ENCODE data around the gene GEMIN7. TPM values are rescaled to one million over a fixed set of nuclear protein-coding genes. Genes with fewer than 3 reads are reported as not detected.
A peak's percentile ranks its signal among the peaks of the same experiment; 100 is the strongest.

The GEMIN7 gene
- total RNA-seq, 1 donor from 2014 or later, result 63.6 TPM

DNA sequence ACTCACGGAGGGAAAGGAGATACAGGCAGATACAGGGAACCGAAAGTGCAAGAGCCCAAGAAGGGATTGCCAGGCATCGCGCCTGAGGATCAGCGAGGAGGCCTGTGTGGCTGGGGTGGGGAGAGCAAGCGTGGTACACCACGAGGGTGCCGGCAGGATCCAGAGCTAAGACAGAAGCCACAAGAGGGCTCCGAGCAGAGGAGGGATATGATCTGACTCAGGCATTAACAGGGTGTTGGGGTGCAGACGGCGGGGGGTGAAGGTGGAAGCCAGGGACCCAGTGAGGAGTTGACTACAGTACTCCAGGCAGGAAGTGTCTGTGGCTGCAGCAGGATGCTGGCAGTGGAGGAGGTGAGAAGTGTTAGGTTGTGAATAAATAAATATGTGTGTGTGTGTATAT is 8.5 kb downstream of the GEMIN7 start:
- no peak for DNase-seq (ENCODE audit: low read depth)
- Histone ChIP-seq H3K4me3 (ENCODE audit: low read depth, low read length) (no peak overlapping the region), H3K27me3 (ENCODE audit: control insufficient read depth, insufficient read depth, low read length) (no peaks in the 10 kb centered on the region), H3K36me3 (ENCODE audit: control insufficient read depth, insufficient read depth, low read length) (peaks cover 2% of the 10 kb centered on the region)
- TF ChIP-seq, protein P1, sequence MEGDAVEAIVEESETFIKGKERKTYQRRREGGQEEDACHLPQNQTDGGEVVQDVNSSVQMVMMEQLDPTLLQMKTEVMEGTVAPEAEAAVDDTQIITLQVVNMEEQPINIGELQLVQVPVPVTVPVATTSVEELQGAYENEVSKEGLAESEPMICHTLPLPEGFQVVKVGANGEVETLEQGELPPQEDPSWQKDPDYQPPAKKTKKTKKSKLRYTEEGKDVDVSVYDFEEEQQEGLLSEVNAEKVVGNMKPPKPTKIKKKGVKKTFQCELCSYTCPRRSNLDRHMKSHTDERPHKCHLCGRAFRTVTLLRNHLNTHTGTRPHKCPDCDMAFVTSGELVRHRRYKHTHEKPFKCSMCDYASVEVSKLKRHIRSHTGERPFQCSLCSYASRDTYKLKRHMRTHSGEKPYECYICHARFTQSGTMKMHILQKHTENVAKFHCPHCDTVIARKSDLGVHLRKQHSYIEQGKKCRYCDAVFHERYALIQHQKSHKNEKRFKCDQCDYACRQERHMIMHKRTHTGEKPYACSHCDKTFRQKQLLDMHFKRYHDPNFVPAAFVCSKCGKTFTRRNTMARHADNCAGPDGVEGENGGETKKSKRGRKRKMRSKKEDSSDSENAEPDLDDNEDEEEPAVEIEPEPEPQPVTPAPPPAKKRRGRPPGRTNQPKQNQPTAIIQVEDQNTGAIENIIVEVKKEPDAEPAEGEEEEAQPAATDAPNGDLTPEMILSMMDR (IDR thresholded peaks at IDR 0.05; ENCODE audit: insufficient read depth, low read length, poor library complexity, severe bottlenecking), result no peak

DNA sequence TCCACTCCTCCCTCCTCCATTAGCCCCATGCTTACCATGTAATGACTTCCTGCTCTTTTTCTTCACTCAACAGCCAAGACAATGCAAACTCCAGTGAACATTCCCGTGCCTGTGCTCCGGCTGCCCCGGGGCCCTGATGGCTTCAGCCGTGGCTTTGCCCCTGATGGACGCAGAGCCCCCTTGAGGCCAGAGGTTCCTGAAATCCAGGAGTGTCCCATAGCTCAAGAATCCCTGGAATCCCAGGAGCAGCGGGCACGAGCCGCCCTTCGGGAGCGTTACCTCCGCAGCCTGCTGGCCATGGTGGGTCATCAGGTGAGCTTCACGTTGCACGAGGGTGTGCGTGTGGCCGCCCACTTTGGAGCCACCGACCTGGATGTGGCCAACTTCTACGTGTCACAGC is 11.0 kb downstream of the GEMIN7 start:
- Histone ChIP-seq H3K36me3 (ENCODE audit: control insufficient read depth, insufficient read depth, low read length) (peaks cover 2% of the 10 kb centered on the region), H3K4me3 (ENCODE audit: low read depth, low read length) (no peak overlapping the region), H3K27me3 (ENCODE audit: control insufficient read depth, insufficient read depth, low read length) (no peaks in the 10 kb centered on the region)
- DNase-seq (ENCODE audit: low read depth), result no peak
- TF ChIP-seq, protein P1 (IDR thresholded peaks at IDR 0.05; ENCODE audit: insufficient read depth, low read length, poor library complexity, severe bottlenecking), result no peak

GRCh38 chr19:45090606-45091005 is 11.5 kb downstream of the GEMIN7 start:
- Histone ChIP-seq H3K36me3 (ENCODE audit: control insufficient read depth, insufficient read depth, low read length) (peaks cover 2% of the 10 kb centered on the region), H3K4me3 (ENCODE audit: low read depth, low read length) (peak overlapping the region; percentile 58), H3K27me3 (ENCODE audit: control insufficient read depth, insufficient read depth, low read length) (no peaks in the 10 kb centered on the region)
- no peak for DNase-seq (ENCODE audit: low read depth)
- TF ChIP-seq, protein P1 (IDR thresholded peaks at IDR 0.05; ENCODE audit: insufficient read depth, low read length, poor library complexity, severe bottlenecking), result no peak

DNA sequence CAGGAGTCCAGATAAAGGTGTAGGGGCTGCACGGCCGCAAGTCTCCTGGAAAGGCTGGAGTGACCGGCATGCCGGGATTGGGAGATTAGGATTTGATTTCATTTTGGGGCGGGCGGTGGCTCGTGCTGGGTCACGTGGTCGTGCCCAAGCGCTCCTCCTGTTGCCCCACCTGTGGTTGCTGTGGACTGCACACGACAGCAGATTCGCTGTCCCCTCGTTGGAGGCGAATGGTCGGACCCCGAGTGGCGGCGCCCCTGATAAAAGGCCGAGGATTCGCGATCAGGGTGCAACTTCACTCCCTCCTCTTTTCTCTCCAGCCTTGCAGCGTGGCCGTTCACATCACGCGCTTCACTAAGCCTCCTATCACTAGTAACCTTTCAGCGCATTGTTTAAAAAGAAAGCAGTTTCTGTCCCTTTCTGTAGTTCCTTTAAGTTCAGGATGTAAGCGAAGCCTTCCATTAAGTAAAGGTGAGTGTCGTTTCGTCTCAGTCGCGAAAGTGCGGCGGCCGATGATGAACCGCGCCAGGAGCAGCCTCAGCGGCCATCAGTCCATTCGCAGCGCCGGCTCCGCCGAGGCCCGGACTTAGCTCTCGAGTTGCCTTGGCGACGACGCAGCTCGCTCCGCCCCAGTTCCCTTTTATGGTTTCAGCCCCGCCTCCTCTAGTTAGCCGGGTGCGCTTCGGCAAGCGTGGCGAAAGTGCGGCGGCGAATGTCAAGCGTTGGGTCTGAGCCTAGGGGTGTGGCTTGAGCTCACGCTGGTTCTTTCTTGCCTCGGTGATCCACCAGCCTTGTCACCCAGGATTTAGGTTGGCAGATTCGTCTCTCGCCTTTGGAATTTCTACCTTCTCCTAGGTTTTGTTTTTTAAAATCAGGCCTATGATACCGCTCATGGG is 12.2 kb downstream of the GEMIN7 start:
- peak; percentile 88 for DNase-seq (ENCODE audit: low read depth)
- TF ChIP-seq, protein P1 (IDR thresholded peaks at IDR 0.05; ENCODE audit: insufficient read depth, low read length, poor library complexity, severe bottlenecking), result no peak
- H3K4me3 ChIP-seq (ENCODE audit: low read depth, low read length), result peak overlapping the region; percentile 58
- no peaks in the 10 kb centered on the region for H3K27me3 ChIP-seq (ENCODE audit: control insufficient read depth, insufficient read depth, low read length)
- H3K36me3 ChIP-seq (ENCODE audit: control insufficient read depth, insufficient read depth, low read length), result peaks cover 2% of the 10 kb centered on the region

DNA sequence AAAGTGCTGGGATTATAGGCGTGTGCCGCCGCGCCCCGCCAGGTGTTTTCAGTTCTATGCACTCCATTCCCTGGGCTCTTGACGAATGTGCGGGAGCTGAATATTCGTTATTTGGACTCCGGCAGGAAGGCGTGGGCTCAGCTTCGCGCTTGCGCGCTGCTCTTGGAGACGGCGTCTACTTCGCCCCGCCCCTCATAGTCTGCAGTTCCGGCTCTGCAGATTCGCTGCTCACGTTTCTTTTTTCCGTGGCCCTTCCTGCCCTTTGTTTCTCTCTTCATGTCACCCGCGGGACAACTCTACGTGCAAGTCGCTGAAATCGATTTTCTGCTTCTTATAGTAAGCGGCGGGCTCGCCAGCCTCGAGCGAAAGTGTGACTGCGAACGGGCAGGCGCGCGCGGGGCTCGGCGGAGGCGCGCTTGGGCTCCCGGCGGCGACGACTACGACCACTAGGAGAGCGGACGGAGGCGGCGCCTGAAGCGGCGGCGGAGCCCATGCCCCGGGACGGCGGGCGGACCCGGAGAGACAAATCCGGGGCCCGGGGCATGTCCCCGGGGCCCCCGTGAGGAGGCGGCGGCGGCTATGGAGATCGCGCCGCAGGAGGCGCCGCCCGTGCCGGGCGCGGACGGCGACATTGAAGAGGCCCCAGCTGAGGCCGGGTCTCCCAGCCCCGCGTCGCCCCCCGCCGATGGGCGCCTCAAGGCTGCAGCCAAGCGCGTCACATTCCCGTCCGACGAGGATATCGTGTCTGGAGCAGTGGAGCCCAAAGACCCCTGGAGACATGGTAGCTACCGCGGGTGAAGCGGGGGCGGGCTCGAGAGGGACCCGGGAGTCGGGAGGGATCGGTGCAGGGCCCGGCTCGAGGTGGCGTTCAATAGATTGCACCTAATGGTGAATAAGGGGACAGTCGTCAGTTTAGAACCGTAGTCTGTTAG is 14.0 kb downstream of the GEMIN7 start, which contains the start of gene PPP1R37:
TSS of gene PPP1R37 (plus strand) at position 433 of the 932 bp plus-strand sequence. CDS start at position 580, 147 bp downstream.
- H3K36me3 ChIP-seq (ENCODE audit: control insufficient read depth, insufficient read depth, low read length), result peaks cover 2% of the 10 kb centered on the region
- DNase-seq (ENCODE audit: low read depth), result peak; percentile 85
- TF ChIP-seq, protein P1 (IDR thresholded peaks at IDR 0.05; ENCODE audit: insufficient read depth, low read length, poor library complexity, severe bottlenecking), result no peak
- H3K4me3 ChIP-seq (ENCODE audit: low read depth, low read length), result peak within 1 kb of the TSS; percentile 58
- no peaks in the 10 kb centered on the region for H3K27me3 ChIP-seq (ENCODE audit: control insufficient read depth, insufficient read depth, low read length)
